Panc1 (cell line): ENCODE data around the gene MGST1. TPM values are rescaled to one million over a fixed set of nuclear protein-coding genes. Genes with fewer than 3 reads are reported as not detected.
"Not testable (repeated sequence)": the region's sequence is repeated elsewhere in the genome, so short reads cannot be mapped to it uniquely, and the experiment has no call there.

Experiments used
- ATAC-seq: fragments of 200-7000 bp; cut with Tn5 transposase; 2 replicates; pipeline ENCODE4 v1.9.1; 2020; ENCODE audit warnings: mild to moderate bottlenecking, moderate library complexity
- BruUV-seq: library from RNA; stranded (reverse); fragments of 400-500 nt; replicated peaks from 2 replicates; lab custom pipeline; 2021; lab: Mats Ljungman, UMichigan
- CTCF ChIA-PET: fragments of 300-600 bp; sonication (Branson Sonifier 250); formaldehyde crosslinking; loops from one replicate; lab custom pipeline; 2022; ENCODE audit warnings: antibody characterized with exemption; lab: Charles Lee
- POLR2A ChIA-PET: fragments of 300-600 bp; sonication (Branson Sonifier 250); formaldehyde crosslinking; loops from one replicate; lab custom pipeline; 2022; ENCODE audit warnings: antibody characterized with exemption; lab: Charles Lee
- DNase-seq: peaks from one replicate; pipeline ENCODE4 v3.0.0-alpha.2; 2010; ENCODE audit warnings: low read depth, low spot score
- H3K27ac ChIP-seq: 2 replicates; pipeline ENCODE4 v1.5.1; 2011; ENCODE audit warnings: mild to moderate bottlenecking, low read length, inconsistent platforms
- H3K27me3 ChIP-seq: fragments of 200-500 bp; sonication (Bioruptor generic); 2 replicates; pipeline ENCODE4 v1.6.0; 2014; ENCODE audit warnings: low read length, inconsistent platforms; ENCODE audit not compliant: control insufficient read depth, insufficient read depth
- H3K36me3 ChIP-seq: fragments of 200-500 bp; sonication (Bioruptor generic); 2 replicates; pipeline ENCODE4 v1.5.1; 2014; ENCODE audit warnings: inconsistent platforms, mild to moderate bottlenecking, low read length, moderate library complexity; ENCODE audit not compliant: control insufficient read depth, insufficient read depth
- H3K4me1 ChIP-seq: 2 replicates; pipeline ENCODE4 v1.5.1; 2011; ENCODE audit warnings: inconsistent platforms, mild to moderate bottlenecking, low read length, moderate library complexity; ENCODE audit not compliant: control insufficient read depth, insufficient read depth
- H3K4me3 ChIP-seq, 2 experiments: 2 replicates each; pipeline ENCODE4 v1.5.1; 2011 to 2012; ENCODE audit warnings: low read depth in 2 of 2, low read length in 2 of 2, mild to moderate bottlenecking in 2 of 2, inconsistent platforms in 1 of 2, moderate library complexity in 1 of 2
- H3K9me3 ChIP-seq: fragments of 200-500 bp; sonication (Bioruptor generic); 2 replicates; pipeline ENCODE4 v1.5.1; 2014; ENCODE audit warnings: low read depth, mild to moderate bottlenecking, inconsistent platforms, low read length, moderate library complexity; ENCODE audit not compliant: control insufficient read depth, insufficient read depth
- CTCF ChIP-seq: fragments of 450-650 bp; IDR thresholded peaks from 2 replicates; pipeline ENCODE4 v1.5.1; 2017; ENCODE audit warnings: mild to moderate bottlenecking
- POLR2AphosphoS5 ChIP-seq: IDR thresholded peaks from 2 replicates; pipeline ENCODE4 v1.6.1; 2012; ENCODE audit warnings: mild to moderate bottlenecking, low read depth, low read length, moderate library complexity
- REST ChIP-seq, 2 experiments: IDR thresholded peaks; 2 replicates each; pipeline ENCODE4 v1.6.1; 2011 to 2012; ENCODE audit warnings: low read depth in 2 of 2, control low read depth in 1 of 2, low read length in 1 of 2, mild to moderate bottlenecking in 1 of 2, moderate library complexity in 1 of 2; ENCODE audit not compliant: insufficient read depth in 1 of 2
- SIN3A ChIP-seq: IDR thresholded peaks from 2 replicates; pipeline ENCODE4 v1.6.1; 2012; ENCODE audit warnings: low read depth, mild to moderate bottlenecking, low read length, moderate library complexity, borderline replicate concordance; ENCODE audit not compliant: insufficient read depth
- TCF7L2 ChIP-seq: IDR thresholded peaks from 2 replicates; pipeline ENCODE4 v1.6.1; 2011; ENCODE audit warnings: mild to moderate bottlenecking, low read depth, low read length, inconsistent platforms
- in situ Hi-C: cut with HindIII; loops from 2 replicates; pipeline ENCODE4 v1.10.0; 2016; ENCODE audit warnings: low sequenced_read_pairs, low pct_unique_long_range_greater_than_20kb
- intact Hi-C: fragments of 100-400 bp; cut with micrococcal nuclease; formaldehyde crosslinking; loops from one replicate; pipeline ENCODE4 v1.10.0; 2022; ENCODE audit not compliant: unreplicated experiment
- total RNA-seq: library from RNA; stranded (reverse); gene quantifications from one replicate; pipeline ENCODE4 v1.2.1, GENCODE V29; 2021; ENCODE audit not compliant: unreplicated experiment

MGST1 gene
- total RNA-seq, 1 experiment from 2014 or later = 8.8 TPM

- H3K9me3 ChIP-seq = no peaks in the 10 kb centered on the region
- CTCF ChIA-PET = no interaction called here
- POLR2A ChIA-PET = no interaction called here
- no peak overlapping the region for H3K27ac ChIP-seq
- no peak for ATAC-seq
- no peaks in the 10 kb centered on the region; the same call in 1 of the 2 replicates for H3K36me3 ChIP-seq
- no peak for TF ChIP-seq SIN3A
- TF ChIP-seq TCF7L2 = no peak
- TF ChIP-seq POLR2AphosphoS5 = no peak
- TF ChIP-seq CTCF = no peak
- TF ChIP-seq REST (IDR thresholded peaks at IDR 0.05; ENCODE audit: insufficient read depth in 1 of 2, low read depth in 2 of 2, low read length in 1 of 2) = no peak
- H3K4me3 ChIP-seq = no peak overlapping the region
- no peaks in the 10 kb centered on the region for H3K4me1 ChIP-seq
- no peak for DNase-seq
- intact Hi-C loops = no loop called here
- no TSS peak for BruUV-seq
- in situ Hi-C loops = no loop called here
- no peaks in the 10 kb centered on the region for H3K27me3 ChIP-seq
These were observed 21.7 kb downstream of the MGST1 start for GRCh38 chr12:16369156-16369555.

- H3K4me1 ChIP-seq = no peaks in the 10 kb centered on the region
- no peak overlapping the region for H3K4me3 ChIP-seq
- H3K27me3 ChIP-seq = no peaks in the 10 kb centered on the region
- DNase-seq (no peak), ATAC-seq (no peak)
- TF ChIP-seq POLR2AphosphoS5 = no peak
- TF ChIP-seq TCF7L2 = no peak
- no peak for TF ChIP-seq REST (IDR thresholded peaks at IDR 0.05; ENCODE audit: insufficient read depth in 1 of 2, low read depth in 2 of 2, low read length in 1 of 2)
- TF ChIP-seq CTCF = no peak
- TF ChIP-seq SIN3A = no peak
- ChIA-PET CTCF (no interaction called here), POLR2A (no interaction called here)
- no peaks in the 10 kb centered on the region for H3K9me3 ChIP-seq
- H3K36me3 ChIP-seq = no peaks in the 10 kb centered on the region; the same call in 1 of the 2 replicates
- no TSS peak for BruUV-seq
- intact Hi-C loops (no loop called here), in situ Hi-C loops (no loop called here)
- H3K27ac ChIP-seq = no peak overlapping the region
These were observed 22.7 kb downstream of the MGST1 start for GRCh38 chr12:16370096-16370495.

- BruUV-seq, in situ Hi-C loops, H3K4me1 ChIP-seq, H3K36me3 ChIP-seq, H3K9me3 ChIP-seq, CTCF ChIA-PET, POLR2A ChIA-PET, DNase-seq, H3K27ac ChIP-seq, intact Hi-C loops, ATAC-seq, H3K27me3 ChIP-seq: not testable (repeated sequence)
- H3K4me3 ChIP-seq = peak overlapping the region in 1 of 2 experiments; percentile 26; a peak in 2 of 4 replicates
These were observed 35.3 kb downstream of the MGST1 start for GRCh38 chr12:16382652-16383312.
